Epithelial cell of esophagus (primary cell): ENCODE results near the gene LRRC4C.
"Not testable (repeated sequence)": the region's sequence is repeated elsewhere in the genome, so short reads cannot be mapped to it uniquely, and the experiment has no call there.

Experiments used
- DNase-seq: peaks from one replicate; pipeline ENCODE4 v3.0.0; 2010; ENCODE audit warnings: low read depth
- H3K4me3 ChIP-seq: 2 replicates; pipeline ENCODE4 v1.5.1; 2011; ENCODE audit warnings: mild to moderate bottlenecking, low read length, control low read depth
- CTCF ChIP-seq: IDR thresholded peaks from 2 replicates; pipeline ENCODE4 v1.5.1; 2011; ENCODE audit warnings: low read depth, mild to moderate bottlenecking, low read length, control low read depth, inconsistent platforms; ENCODE audit not compliant: insufficient read depth; ENCODE audit errors: missing control alignments

The LRRC4C gene

GRCh38 chr11:40958707-40959106 lies 500.7 kb downstream of the LRRC4C start:
- peak; percentile 66 for DNase-seq
- H3K4me3 ChIP-seq = no peak overlapping the region
- no peak for TF ChIP-seq CTCF

- no peak for DNase-seq
- TF ChIP-seq CTCF = no peak
- H3K4me3 ChIP-seq = no peak overlapping the region
Measured at GRCh38 chr11:40952479-40952878, 507.0 kb downstream of the LRRC4C start.

- no peak overlapping the region for H3K4me3 ChIP-seq
- TF ChIP-seq CTCF = no peak
- no peak for DNase-seq
Measured at GRCh38 chr11:40938002-40938401, 521.5 kb downstream of the LRRC4C start.

- DNase-seq = peak; percentile 35
- TF ChIP-seq CTCF = peak; percentile 47
Measured at GRCh38 chr11:40924915-40925314, 534.5 kb downstream of the LRRC4C start.

GRCh38 chr11:40921246-40921645 lies 538.2 kb downstream of the LRRC4C start:
- TF ChIP-seq CTCF = no peak
- no peak for DNase-seq
- H3K4me3 ChIP-seq = no peak overlapping the region

More at GRCh38 chr11:40924915-40925314, 534.5 kb downstream of the LRRC4C start:
- no peak overlapping the region for H3K4me3 ChIP-seq

- not testable (repeated sequence) for H3K4me3 ChIP-seq, DNase-seq
Measured at GRCh38 chr11:40910774-40911173, 548.7 kb downstream of the LRRC4C start.

- no peak for TF ChIP-seq CTCF
- DNase-seq = no peak
- H3K4me3 ChIP-seq = no peak overlapping the region
Measured at GRCh38 chr11:40894501-40894900, 565.0 kb downstream of the LRRC4C start.
